ENCODE results near the gene HTR3E. TPM values are rescaled to one million over a fixed set of nuclear protein-coding genes. Genes with fewer than 3 reads are reported as not detected.
"Not testable (repeated sequence)": the region's sequence is repeated elsewhere in the genome, so short reads cannot be mapped to it uniquely, and the experiment has no call there.

Gene HTR3E
- total RNA-seq, 4 donors from 2014 or later, result not detected

GRCh38 chr3:184062637-184063036, 34.2 kb upstream of the HTR3E start:
- Histone ChIP-seq H3K4me3 (no peak overlapping the region), H3K4me1 (no peaks in the 10 kb centered on the region)
- no peak for DNase-seq (ENCODE audit: low spot score in 2 of 2)

GRCh38 chr3:184066211-184066610, 30.7 kb upstream of the HTR3E start:
- Histone ChIP-seq H3K4me3 (no peak overlapping the region), H3K27me3 (no peaks in the 10 kb centered on the region), H3K27ac (no peak overlapping the region), H3K9me3 (no peaks in the 10 kb centered on the region), H3K36me3 (no peaks in the 10 kb centered on the region), H3K4me1 (no peaks in the 10 kb centered on the region)
- DNase-seq (ENCODE audit: low spot score in 2 of 2), result no peak
- no peak for TF ChIP-seq CTCF (IDR thresholded peaks at IDR 0.05)
- no peak for TF ChIP-seq EP300 (IDR thresholded peaks at IDR 0.05)
- no peak for TF ChIP-seq POLR2A (IDR thresholded peaks at IDR 0.05)
- 70 to 84% methylated on average over 2 of the region's 2 CpGs for WGBS, 2 donors

More at GRCh38 chr3:184062637-184063036, 34.2 kb upstream of the HTR3E start:
- Histone ChIP-seq H3K36me3 (no peaks in the 10 kb centered on the region), H3K27ac (no peak overlapping the region), H3K9me3 (no peaks in the 10 kb centered on the region), H3K27me3 (no peaks in the 10 kb centered on the region)
- TF ChIP-seq CTCF (IDR thresholded peaks at IDR 0.05), result no peak
- TF ChIP-seq EP300 (IDR thresholded peaks at IDR 0.05), result no peak
- TF ChIP-seq POLR2A (IDR thresholded peaks at IDR 0.05), result no peak

- H3K27me3 ChIP-seq, result no peaks in the 10 kb centered on the region
- no peaks in the 10 kb centered on the region for H3K36me3 ChIP-seq
- H3K4me3 ChIP-seq, result no peak overlapping the region
These were observed 29.2 kb upstream of the HTR3E start for GRCh38 chr3:184067573-184068055.

GRCh38 chr3:184068344-184068743, 28.5 kb upstream of the HTR3E start:
- WGBS, 2 donors, result 93 to 95% methylated on average over 5 of the region's 5 CpGs

More at GRCh38 chr3:184067573-184068055, 29.2 kb upstream of the HTR3E start:
- 73% methylated on average over 6 of the region's 6 CpGs for WGBS, 2 donors
- Histone ChIP-seq H3K27ac (no peak overlapping the region), H3K4me1 (no peaks in the 10 kb centered on the region), H3K9me3 (no peaks in the 10 kb centered on the region)
- no peak for TF ChIP-seq EP300 (IDR thresholded peaks at IDR 0.05)
- no peak for TF ChIP-seq POLR2A (IDR thresholded peaks at IDR 0.05)
- TF ChIP-seq CTCF (IDR thresholded peaks at IDR 0.05), result no peak
- no peak for DNase-seq (ENCODE audit: low spot score in 2 of 2)

GRCh38 chr3:184071142-184071541, 25.7 kb upstream of the HTR3E start:
- DNase-seq (ENCODE audit: low spot score in 2 of 2); H3K4me3 ChIP-seq: not testable (repeated sequence)

More at GRCh38 chr3:184068344-184068743, 28.5 kb upstream of the HTR3E start:
- Histone ChIP-seq H3K27me3 (no peaks in the 10 kb centered on the region), H3K4me1 (no peaks in the 10 kb centered on the region), H3K36me3 (no peaks in the 10 kb centered on the region), H3K27ac (no peak overlapping the region), H3K4me3 (no peak overlapping the region), H3K9me3 (no peaks in the 10 kb centered on the region)
- no peak for TF ChIP-seq CTCF (IDR thresholded peaks at IDR 0.05)
- TF ChIP-seq EP300 (IDR thresholded peaks at IDR 0.05), result no peak
- no peak for TF ChIP-seq POLR2A (IDR thresholded peaks at IDR 0.05)
- no peak for DNase-seq (ENCODE audit: low spot score in 2 of 2)

GRCh38 chr3:184073621-184074020, 23.2 kb upstream of the HTR3E start:
- TF ChIP-seq EP300 (IDR thresholded peaks at IDR 0.05) (no peak), CTCF (IDR thresholded peaks at IDR 0.05) (no peak), POLR2A (IDR thresholded peaks at IDR 0.05) (no peak)
- 75 to 81% methylated on average over 4 of the region's 4 CpGs for WGBS, 2 donors
- Histone ChIP-seq H3K36me3 (no peaks in the 10 kb centered on the region), H3K9me3 (no peaks in the 10 kb centered on the region), H3K4me3 (no peak overlapping the region), H3K4me1 (no peaks in the 10 kb centered on the region), H3K27ac (no peak overlapping the region), H3K27me3 (no peaks in the 10 kb centered on the region)
- DNase-seq (ENCODE audit: low spot score in 2 of 2), result no peak

More at GRCh38 chr3:184071142-184071541, 25.7 kb upstream of the HTR3E start:
- H3K27me3 ChIP-seq, H3K27ac ChIP-seq, H3K36me3 ChIP-seq, H3K4me1 ChIP-seq, H3K9me3 ChIP-seq: not testable (repeated sequence)
- 86 to 89% methylated on average over 7 of the region's 7 CpGs for WGBS, 2 donors

All from tibial nerve (tissue), 4 donors.